ENCODE results near the gene ENTPD6.

- TF ChIP-seq REST (IDR thresholded peaks at IDR 0.05; ENCODE audit: insufficient read depth in 1 of 2, low read depth in 2 of 2, low read length in 2 of 2) (no peak), TAF1 (IDR thresholded peaks at IDR 0.05; ENCODE audit: borderline replicate concordance, insufficient read depth, low read length) (no peak), POLR2AphosphoS5 (IDR thresholded peaks at IDR 0.05; ENCODE audit: low read depth, low read length) (no peak), SIN3A (IDR thresholded peaks at IDR 0.05; ENCODE audit: borderline replicate concordance, insufficient read depth, low read length) (no peak)
These were observed 48.5 kb upstream of the ENTPD6 start for GRCh38 chr20:25146976-25147375.
